Heart left ventricle (tissue), 16 donors: ENCODE measurements around the gene ERC1. TPM values are rescaled to one million over a fixed set of nuclear protein-coding genes. Genes with fewer than 3 reads are reported as not detected.

Experiments
- ATAC-seq, 4 donors: fragments of 200-7000 bp; cut with Tn5 transposase; one replicate each; pipeline ENCODE4 v1.9.1; 2020 to 2022; ENCODE audit warnings: moderate library complexity in 4 of 4, mild to moderate bottlenecking in 3 of 4, moderate number of reproducible peaks in 1 of 4
- DNase-seq, 5 donors: peaks; one replicate each; pipeline ENCODE4 v3.0.0-alpha.2; 2020
- H3K27ac ChIP-seq, 12 donors: fragments of 200-600 bp; sonication (generic) in 4 of 12; one replicate each; pipeline versions ENCODE4 v1.5.0 to v1.8.0; 2016 to 2022; ENCODE audit warnings: mild to moderate bottlenecking in 2 of 12
- H3K27me3 ChIP-seq, 9 donors: fragments of 200-600 bp; sonication (generic) in 2 of 9; one replicate each; pipeline versions ENCODE4 v1.5.1 to v1.8.0; 2016 to 2022; ENCODE audit warnings: mild to moderate bottlenecking in 3 of 9
- H3K36me3 ChIP-seq, 9 donors: fragments of 200-600 bp; sonication (generic) in 2 of 9; one replicate each; pipeline versions ENCODE4 v1.5.0 to v1.8.0; 2018 to 2022; ENCODE audit warnings: mild to moderate bottlenecking in 2 of 9
- H3K4me1 ChIP-seq, 12 donors: fragments of 200-600 bp; sonication (generic) in 4 of 12; one replicate each; pipeline versions ENCODE4 v1.5.0 to v1.8.0; 2016 to 2022; ENCODE audit warnings: mild to moderate bottlenecking in 3 of 12
- H3K4me3 ChIP-seq, 12 donors: fragments of 200-600 bp; sonication (generic) in 4 of 12; one replicate each; pipeline versions ENCODE4 v1.5.0 to v1.8.0; 2017 to 2022; ENCODE audit warnings: mild to moderate bottlenecking in 9 of 12, moderate library complexity in 4 of 12
- H3K9me3 ChIP-seq, 12 donors: fragments of 200-600 bp; sonication (generic) in 4 of 12; one replicate each; pipeline versions ENCODE4 v1.5.0 to v1.8.0; 2016 to 2022; ENCODE audit warnings: mild to moderate bottlenecking in 1 of 12
- POLR2A ChIP-seq, 2 donors: fragments of 450-650 bp; IDR thresholded peaks; one replicate each; pipeline ENCODE4 v1.6.1; 2017; ENCODE audit warnings: antibody characterized with exemption in 2 of 2, mild to moderate bottlenecking in 2 of 2, moderate library complexity in 2 of 2
- WGBS, 4 donors: extraction: QIAGEN DNeasy Blood & Tissue Kit in 2 of 4; methylation state at CpG; one replicate each; pipeline versions ENCODE4 v1.1.5 to v1.1.7; 2013 to 2018; 5-methylcytosine and 5-hydroxymethylcytosine counted together
- intact Hi-C, 10 donors: fragments of 100-400 bp; cut with DNase I; formaldehyde crosslinking; loops; one replicate each; pipeline versions ENCODE4 v1.11.1 to v1.14.2; 2022
- polyA plus RNA-seq, 2 donors: library from polyadenylated mRNA; stranded (reverse); fragments of 200-250 nt; gene quantifications; one replicate each; pipeline ENCODE4 v1.2.3, GENCODE V29; 2013
- total RNA-seq, 9 donors: library from RNA; depleted of rRNA in 2 of 9; stranded (reverse); fragments of >200 nt in 2 of 9; fragmentation: NEBNext Ultra II Directional in 3 of 9; extraction: Animal tissue kit (Norgen Biotek cat#: 25700) in 3 of 9; gene quantifications; one replicate each; pipeline versions ENCODE4 v1.1.0 to v1.2.4, GENCODE V29; 2016 to 2023
- TF ChIP-seq, protein P1 (sequence below), 12 donors: fragments of 200-600 bp; sonication (generic) in 4 of 12; IDR thresholded peaks; one replicate each; pipeline versions ENCODE4 v1.5.0 to v1.8.0; 2018 to 2022; ENCODE audit warnings: antibody characterized with exemption in 12 of 12, mild to moderate bottlenecking in 5 of 12
- donor health status: ischemic (EF 13 %, LVEDD 7.1; RV severe dilation, severe dysfunction).
- donor health status: healthy with polysubstance abuse.
- donor health status: DM: no; HTN: yes; CAD: no.
- donor health status: DM: no; HTN: no; CAD: no.
- donor health status: ischemic (EF 25% LVEDD 6.9; RV normal size, moderate dysfunction).
- donor health status: ischemic (EF 25% LVEDD 5.7; RV mildly dilated, moderate dysfunction).
- donor health status: healthy.
- donor health status: DM: yes; HTN: yes; CAD: no.
- donor health status: ischemic (EF 35%, LVEDD 5.7; RV mildly dilated, moderate dysfunction).
- donor health status: nonischemic (EF 11% LVEDD 7.7; RV severe dilation, severe dysfunction).
- donor health status: DM: yes; HTN: yes; CAD: no.
- donor health status: PGD.
- donor health status: ischemic (EF 29% LVEDD 5.4; RV normal size, mild dysfunction).
- donor health status: nonischemic (EF 23%, LVEDD 6.1; RV moderate dilation, normal function).

Gene ERC1
- total and polyA plus RNA-seq, 11 donors, result 13.5 to 84.0 (median 47.9) TPM

- DNase-seq (no peak), ATAC-seq (no peak)
- peaks cover 0 to 13% (median 5%) of the 10 kb centered on the region in 12 donors for H3K4me1 ChIP-seq
- H3K9me3 ChIP-seq, result no peaks in the 10 kb centered on the region
- no peak overlapping the region for H3K4me3 ChIP-seq
- TF ChIP-seq POLR2A (IDR thresholded peaks at IDR 0.05), result no peak
- TF ChIP-seq, protein P1, sequence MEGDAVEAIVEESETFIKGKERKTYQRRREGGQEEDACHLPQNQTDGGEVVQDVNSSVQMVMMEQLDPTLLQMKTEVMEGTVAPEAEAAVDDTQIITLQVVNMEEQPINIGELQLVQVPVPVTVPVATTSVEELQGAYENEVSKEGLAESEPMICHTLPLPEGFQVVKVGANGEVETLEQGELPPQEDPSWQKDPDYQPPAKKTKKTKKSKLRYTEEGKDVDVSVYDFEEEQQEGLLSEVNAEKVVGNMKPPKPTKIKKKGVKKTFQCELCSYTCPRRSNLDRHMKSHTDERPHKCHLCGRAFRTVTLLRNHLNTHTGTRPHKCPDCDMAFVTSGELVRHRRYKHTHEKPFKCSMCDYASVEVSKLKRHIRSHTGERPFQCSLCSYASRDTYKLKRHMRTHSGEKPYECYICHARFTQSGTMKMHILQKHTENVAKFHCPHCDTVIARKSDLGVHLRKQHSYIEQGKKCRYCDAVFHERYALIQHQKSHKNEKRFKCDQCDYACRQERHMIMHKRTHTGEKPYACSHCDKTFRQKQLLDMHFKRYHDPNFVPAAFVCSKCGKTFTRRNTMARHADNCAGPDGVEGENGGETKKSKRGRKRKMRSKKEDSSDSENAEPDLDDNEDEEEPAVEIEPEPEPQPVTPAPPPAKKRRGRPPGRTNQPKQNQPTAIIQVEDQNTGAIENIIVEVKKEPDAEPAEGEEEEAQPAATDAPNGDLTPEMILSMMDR (IDR thresholded peaks at IDR 0.05), result no peak
- peak overlapping the region in 1 of 12 donors; percentile 28 for H3K27ac ChIP-seq
- WGBS, 4 donors, result 74 to 87% (median 84%) methylated on average over 8 of the region's 8 CpGs
- peaks cover 0 to 34% (median 7%) of the 10 kb centered on the region in 9 donors for H3K36me3 ChIP-seq
- intact Hi-C loops, result no loop called here
- no peaks in the 10 kb centered on the region for H3K27me3 ChIP-seq
Measured at GRCh38 chr12:1373901-1374735, 383.1 kb downstream of the ERC1 start.

DNA sequence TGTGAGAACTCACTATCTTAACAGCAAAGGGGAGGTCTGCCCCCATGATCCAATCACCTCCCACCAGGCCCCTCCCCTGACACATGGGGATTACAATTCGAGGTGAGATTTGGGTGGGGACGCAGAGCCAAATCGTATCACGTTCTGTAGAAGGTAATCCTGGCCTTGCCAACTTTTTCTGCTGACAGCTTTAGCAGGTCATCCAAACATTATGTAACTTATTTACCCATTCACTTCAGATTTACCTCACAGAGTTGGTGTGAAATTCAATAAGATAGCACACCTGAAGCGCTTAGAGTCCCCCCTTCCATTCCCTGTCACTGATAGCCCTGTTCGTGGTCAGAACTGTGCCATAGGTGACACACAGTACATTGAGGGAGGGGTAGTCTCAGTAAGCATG, 384.3 kb downstream of the ERC1 start:
- Histone ChIP-seq H3K9me3 (no peaks in the 10 kb centered on the region), H3K4me3 (no peak overlapping the region), H3K4me1 (peaks cover 0 to 5% (median 0%) of the 10 kb centered on the region in 12 donors), H3K27me3 (no peaks in the 10 kb centered on the region), H3K27ac (no peak overlapping the region), H3K36me3 (peaks cover 0 to 45% (median 8%) of the 10 kb centered on the region in 9 donors)
- TF ChIP-seq, protein P1 (IDR thresholded peaks at IDR 0.05), result no peak
- TF ChIP-seq POLR2A (IDR thresholded peaks at IDR 0.05), result no peak
- WGBS, 4 donors, result 76 to 85% (median 82%) methylated on average over 6 of the region's 6 CpGs
- no peak for DNase-seq
- intact Hi-C loops, result no loop called here
- ATAC-seq, result no peak

GRCh38 chr12:1377117-1377516, 386.1 kb downstream of the ERC1 start:
- peaks cover 0 to 51% (median 10%) of the 10 kb centered on the region in 9 donors for H3K36me3 ChIP-seq
- H3K4me1 ChIP-seq, result peaks cover 0 to 5% (median 0%) of the 10 kb centered on the region in 12 donors
- intact Hi-C loops, result no loop called here
- H3K9me3 ChIP-seq, result no peaks in the 10 kb centered on the region
- no peak for ATAC-seq
- DNase-seq, result no peak
- H3K27me3 ChIP-seq, result no peaks in the 10 kb centered on the region
- no peak overlapping the region for H3K27ac ChIP-seq
- no peak overlapping the region for H3K4me3 ChIP-seq
- WGBS, 4 donors, result 93 to 99% (median 95%) methylated on average over 5 of the region's 5 CpGs
- TF ChIP-seq, protein P1 (IDR thresholded peaks at IDR 0.05), result no peak
- no peak for TF ChIP-seq POLR2A (IDR thresholded peaks at IDR 0.05)

GRCh38 chr12:1377681-1378080, 386.7 kb downstream of the ERC1 start:
- Histone ChIP-seq H3K27ac (no peak overlapping the region), H3K27me3 (no peaks in the 10 kb centered on the region), H3K4me3 (no peak overlapping the region), H3K4me1 (peaks cover 0 to 6% (median 0%) of the 10 kb centered on the region in 12 donors), H3K9me3 (no peaks in the 10 kb centered on the region), H3K36me3 (peaks cover 0 to 51% (median 10%) of the 10 kb centered on the region in 9 donors)
- intact Hi-C loops, result no loop called here
- TF ChIP-seq POLR2A (IDR thresholded peaks at IDR 0.05), result no peak
- TF ChIP-seq, protein P1 (IDR thresholded peaks at IDR 0.05), result no peak
- no peak for DNase-seq
- WGBS, 4 donors, result 85 to 91% (median 88%) methylated on average over 3 of the region's 3 CpGs
- no peak for ATAC-seq
